Omental fat pad (tissue), 4 donors: ENCODE measurements around the gene MPST. TPM values are rescaled to one million over a fixed set of nuclear protein-coding genes. Genes with fewer than 3 reads are reported as not detected.
A peak's percentile ranks its signal among the peaks of the same experiment; 100 is the strongest.

Experiments used
- ATAC-seq: fragments of 150-250 bp; one replicate; pipeline ENCODE4 v1.9.1; 2016; ENCODE audit warnings: mild to moderate bottlenecking, moderate library complexity; ENCODE audit not compliant: low FRiP score
- DNase-seq: peaks from one replicate; pipeline ENCODE4 v3.0.0-alpha.2; 2019; ENCODE audit warnings: low spot score
- CTCF ChIP-seq, 3 donors: fragments of 450-650 bp; IDR thresholded peaks; one replicate each; pipeline ENCODE4 v1.5.1; 2016 to 2017; ENCODE audit warnings: antibody characterized with exemption in 3 of 3, mild to moderate bottlenecking in 3 of 3, moderate library complexity in 2 of 3
- total RNA-seq, 4 donors: library from RNA; depleted of rRNA; stranded (reverse); fragments of >200 nt; gene quantifications; one replicate each; pipeline ENCODE4 v1.1.0, GENCODE V29; 2016

Gene MPST
- total RNA-seq, 4 donors from 2014 or later = 73.9 to 193 (median 145) TPM

GRCh38 chr22:37016134-37016910, 3.2 kb upstream of the MPST start:
- TF ChIP-seq CTCF (IDR thresholded peaks at IDR 0.05) = no peak
- ATAC-seq (no peak), DNase-seq (no peak)

GRCh38 chr22:37017356-37017755, 2.2 kb upstream of the MPST start:
- no peak for DNase-seq
- ATAC-seq = no peak
- TF ChIP-seq CTCF (IDR thresholded peaks at IDR 0.05) = no peak

DNA sequence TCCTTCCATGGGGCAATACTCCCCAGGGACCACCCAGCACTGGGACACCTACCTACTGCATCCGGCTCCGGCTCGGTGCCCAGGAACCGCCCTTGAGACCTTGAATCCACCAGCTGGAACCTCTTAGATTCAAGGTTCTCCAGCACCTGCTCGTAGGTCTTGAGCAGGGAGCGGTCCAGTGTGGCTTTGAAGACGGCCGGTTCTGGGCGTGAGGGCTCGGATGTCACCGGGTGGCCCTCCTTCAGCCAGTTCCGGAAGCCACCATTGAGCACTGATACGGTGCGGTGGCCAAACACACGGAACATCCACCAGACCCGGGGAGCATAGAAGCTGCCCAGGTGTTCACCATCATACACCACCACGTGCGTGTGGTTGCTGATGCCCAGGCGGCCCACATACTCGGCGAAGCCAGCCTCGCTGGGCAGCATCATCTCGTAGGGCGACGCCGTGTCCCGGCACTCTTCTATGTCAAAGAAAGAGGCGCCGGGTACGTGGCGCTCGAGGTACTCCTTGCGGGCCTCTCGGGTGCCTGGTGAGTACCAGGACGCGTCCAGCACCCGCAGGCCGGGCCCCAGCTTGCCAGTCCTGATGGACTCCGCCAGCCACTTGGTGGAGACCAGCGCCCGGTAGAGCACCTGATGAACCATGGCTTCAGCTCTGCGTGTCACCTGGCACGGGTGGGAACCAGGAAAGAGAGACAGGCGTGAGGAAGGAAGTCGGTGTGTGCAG, 1.3 kb upstream of the MPST start:
- ATAC-seq (peak; percentile 7), DNase-seq (no peak)
- no peak for TF ChIP-seq CTCF (IDR thresholded peaks at IDR 0.05)

DNA sequence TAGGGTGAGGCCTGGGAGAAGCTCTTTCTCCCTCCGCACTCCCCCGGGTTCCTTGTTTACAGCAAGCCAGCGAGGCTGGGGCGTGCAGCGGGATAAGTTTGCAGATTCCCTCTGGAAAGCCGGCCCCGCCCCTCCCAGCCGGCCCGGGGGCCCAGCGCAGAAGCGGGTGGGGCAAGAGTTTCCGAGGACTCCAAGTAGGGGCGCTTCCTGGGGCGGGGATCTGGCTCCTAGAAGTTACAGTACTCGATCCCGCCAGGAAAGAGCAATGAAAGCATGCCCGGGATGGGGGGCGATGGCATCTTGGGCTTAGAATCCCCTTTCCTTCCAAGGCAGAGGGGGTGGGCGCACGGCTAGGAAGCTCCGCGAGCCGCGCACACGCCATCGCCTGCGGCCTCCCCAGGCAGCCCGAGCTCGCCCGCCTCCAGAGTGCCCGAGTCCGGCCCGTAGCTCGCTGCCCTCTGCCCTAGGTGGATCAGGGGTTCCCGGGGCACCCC, 680 bp upstream of the MPST start:
- TF ChIP-seq CTCF (IDR thresholded peaks at IDR 0.05) = no peak
- DNase-seq = peak; percentile 32
- peak; percentile 39 for ATAC-seq

DNA sequence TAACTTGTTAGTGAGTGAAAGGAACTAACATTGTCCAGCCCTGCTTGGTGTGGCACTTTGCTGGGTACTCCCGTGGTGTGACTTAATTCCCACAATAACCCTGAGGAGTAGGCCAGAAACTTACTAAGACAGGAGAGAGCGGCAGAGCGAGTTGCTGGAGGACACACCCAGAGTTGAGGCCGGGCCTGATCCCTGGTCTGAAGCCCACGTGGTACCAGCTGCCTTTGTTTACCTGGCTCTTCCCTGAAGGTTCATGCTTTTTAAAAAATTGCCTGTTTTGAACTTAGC, 594 bp downstream of the MPST start:
- TF ChIP-seq CTCF (IDR thresholded peaks at IDR 0.05) = no peak
- DNase-seq (no peak), ATAC-seq (no peak)

DNA sequence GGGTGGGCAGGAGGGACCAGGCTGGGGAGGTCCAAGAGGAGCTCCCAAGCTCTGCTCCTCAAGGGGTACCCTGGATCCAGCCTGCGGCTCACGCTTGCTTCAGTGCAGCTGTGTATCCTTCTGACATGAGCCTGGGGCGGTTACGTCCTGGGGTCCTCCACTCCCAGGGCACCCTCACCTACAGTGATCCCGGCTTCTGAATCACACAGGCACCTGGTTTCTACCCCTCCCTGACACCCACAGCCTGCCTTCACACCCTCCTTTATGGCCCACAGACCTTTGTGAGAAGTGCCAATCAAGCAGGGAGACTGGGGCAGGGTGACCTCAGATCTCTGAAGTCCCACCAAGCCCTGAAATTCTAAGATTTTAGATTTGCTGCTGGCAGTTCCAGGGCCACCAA, 1.5 kb downstream of the MPST start:
- DNase-seq (no peak), ATAC-seq (no peak)
- TF ChIP-seq CTCF (IDR thresholded peaks at IDR 0.05) = no peak
